Measurements from ENCODE around the gene CRX.
"Not testable (repeated sequence)": the region's sequence is repeated elsewhere in the genome, so short reads cannot be mapped to it uniquely, and the experiment has no call there.

CRX gene

GRCh38 chr19:47803671-47804070 lies 18.1 kb upstream of the CRX start:
- DNase-seq (ENCODE audit: low spot score): not testable (repeated sequence)

DNA sequence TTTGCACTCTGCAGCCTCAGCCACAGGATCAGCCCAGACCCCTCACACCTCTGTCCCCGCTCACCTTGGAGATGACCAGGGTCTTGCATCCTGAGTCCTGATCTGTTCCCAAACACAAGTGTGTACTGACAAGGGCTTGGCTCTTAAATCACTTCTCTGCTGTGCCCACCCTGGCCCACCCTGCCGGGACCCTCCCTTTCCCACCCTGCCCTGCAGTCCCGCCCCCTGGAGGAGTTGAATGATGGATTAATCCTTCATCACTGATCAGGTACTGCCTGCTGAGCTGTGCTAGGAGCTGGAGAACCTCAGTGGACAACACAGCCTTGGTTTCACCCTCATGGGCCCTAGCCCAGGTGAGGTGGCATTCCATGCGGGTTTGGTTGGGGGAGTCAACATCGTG lies 17.3 kb upstream of the CRX start, which contains the start of gene TPRX1:
TSS of gene TPRX1 (minus strand) at position 101 of the 400 bp plus-strand sequence. CDS start at position 89, 12 bp downstream.
- DNase-seq (ENCODE audit: low spot score): not testable (repeated sequence)

- no peak for DNase-seq (ENCODE audit: low spot score)
Observed at GRCh38 chr19:47805313-47805712, 16.4 kb upstream of the CRX start.

- DNase-seq (ENCODE audit: low spot score): no peak
Observed at GRCh38 chr19:47806435-47806834, 15.3 kb upstream of the CRX start.

GRCh38 chr19:47813304-47813994 lies 8.3 kb upstream of the CRX start:
- peak; percentile 57 for DNase-seq (ENCODE audit: low spot score)

DNA sequence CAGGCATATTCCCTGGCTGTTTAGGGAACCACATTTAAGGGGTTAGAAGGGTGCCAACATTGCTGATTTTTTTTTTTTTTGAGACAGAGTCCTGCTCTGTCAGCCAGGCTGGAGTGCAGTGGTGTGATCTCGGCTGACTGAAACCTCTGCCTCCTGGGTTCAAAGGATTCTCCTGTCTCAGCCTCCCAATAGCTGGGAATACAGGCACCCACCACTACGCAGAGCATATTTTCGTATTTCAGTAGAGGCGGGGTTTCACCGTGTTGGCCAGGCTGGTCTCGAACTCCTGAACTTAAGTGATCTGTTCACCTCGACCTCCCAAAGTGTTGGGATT lies 7.8 kb upstream of the CRX start:
- DNase-seq (ENCODE audit: low spot score): no peak

GRCh38 chr19:47816270-47816669 lies 5.5 kb upstream of the CRX start:
- DNase-seq (ENCODE audit: low spot score): not testable (repeated sequence)

GRCh38 chr19:47818221-47818620 lies 3.5 kb upstream of the CRX start:
- not testable (repeated sequence) for DNase-seq (ENCODE audit: low spot score)

DNA sequence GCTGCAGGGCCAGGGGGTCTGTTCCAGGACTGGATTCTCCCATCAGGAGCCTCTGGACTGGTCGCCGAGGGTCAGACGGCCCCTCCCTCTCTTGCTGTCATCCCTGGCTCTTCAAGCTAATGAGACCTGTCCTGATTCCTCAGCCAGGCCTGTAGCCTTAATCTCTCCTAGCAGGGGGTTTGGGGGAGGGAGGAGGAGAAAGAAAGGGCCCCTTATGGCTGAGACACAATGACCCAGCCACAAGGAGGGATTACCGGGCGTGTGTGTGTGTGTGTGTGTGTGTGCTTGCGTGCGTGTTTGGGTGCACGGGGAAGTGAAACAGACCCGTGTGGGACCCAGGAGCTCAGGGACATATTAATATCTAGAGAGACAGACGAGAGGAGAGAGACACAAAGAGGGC lies 1.9 kb upstream of the CRX start:
- DNase-seq (ENCODE audit: low spot score): no peak

GRCh38 chr19:47820410-47820809 lies 1.3 kb upstream of the CRX start:
- no peak for DNase-seq (ENCODE audit: low spot score)

DNA sequence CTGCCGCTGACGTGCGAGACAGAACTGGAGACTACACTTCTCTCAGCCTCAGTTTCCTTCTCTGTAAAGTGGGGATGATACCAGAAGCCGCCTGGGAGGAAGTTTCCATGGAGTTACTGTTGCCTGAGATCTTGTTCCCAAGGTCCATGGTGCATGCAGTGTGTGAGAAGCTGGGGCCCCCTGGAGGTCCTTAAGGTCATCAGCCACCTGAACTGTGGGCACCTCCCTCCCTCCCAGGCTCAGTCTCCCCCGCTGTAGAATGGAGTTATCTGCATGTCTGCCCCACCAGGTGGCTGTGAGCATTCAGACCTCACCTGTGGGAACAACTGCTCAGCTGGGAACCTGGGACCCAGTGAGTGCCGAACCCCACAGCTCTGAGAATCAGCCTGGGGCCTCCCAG lies 2.7 kb downstream of the CRX start:
- no peak for DNase-seq (ENCODE audit: low spot score)

GRCh38 chr19:47826800-47827199 lies 5.1 kb downstream of the CRX start:
- DNase-seq (ENCODE audit: low spot score): no peak

GRCh38 chr19:47832723-47833122 lies 11.0 kb downstream of the CRX start:
- DNase-seq (ENCODE audit: low spot score): no peak

- no peak for DNase-seq (ENCODE audit: low spot score)
Observed at GRCh38 chr19:47836038-47836437, 14.3 kb downstream of the CRX start.

- DNase-seq (ENCODE audit: low spot score): no peak
Observed at GRCh38 chr19:47839411-47839810, 17.7 kb downstream of the CRX start.

GRCh38 chr19:47839913-47840312 lies 18.2 kb downstream of the CRX start:
- no peak for DNase-seq (ENCODE audit: low spot score)

DNA sequence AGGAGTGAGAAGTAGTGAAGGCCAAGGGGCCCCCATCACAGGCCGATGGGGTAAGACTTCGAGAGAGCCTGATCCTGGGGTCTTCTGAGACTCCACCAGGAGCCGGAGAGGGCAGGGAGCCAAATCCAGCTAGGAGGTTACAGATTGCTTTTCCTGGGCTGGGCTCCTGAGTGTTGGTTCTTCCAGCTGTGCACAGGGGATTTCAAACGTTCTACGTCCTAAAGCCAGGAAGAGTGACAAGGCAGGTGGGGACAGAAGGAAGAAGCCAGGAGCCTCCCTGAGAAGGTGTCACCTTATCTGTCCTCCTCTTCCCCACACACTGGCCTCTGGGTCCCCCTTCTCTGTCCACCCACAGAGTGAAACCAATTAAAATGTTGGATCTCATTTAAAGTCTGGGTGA lies 21.2 kb downstream of the CRX start:
- no peak for DNase-seq (ENCODE audit: low spot score)

GRCh38 chr19:47848425-47848822 lies 26.7 kb downstream of the CRX start:
- no peak for DNase-seq (ENCODE audit: low spot score)

DNA sequence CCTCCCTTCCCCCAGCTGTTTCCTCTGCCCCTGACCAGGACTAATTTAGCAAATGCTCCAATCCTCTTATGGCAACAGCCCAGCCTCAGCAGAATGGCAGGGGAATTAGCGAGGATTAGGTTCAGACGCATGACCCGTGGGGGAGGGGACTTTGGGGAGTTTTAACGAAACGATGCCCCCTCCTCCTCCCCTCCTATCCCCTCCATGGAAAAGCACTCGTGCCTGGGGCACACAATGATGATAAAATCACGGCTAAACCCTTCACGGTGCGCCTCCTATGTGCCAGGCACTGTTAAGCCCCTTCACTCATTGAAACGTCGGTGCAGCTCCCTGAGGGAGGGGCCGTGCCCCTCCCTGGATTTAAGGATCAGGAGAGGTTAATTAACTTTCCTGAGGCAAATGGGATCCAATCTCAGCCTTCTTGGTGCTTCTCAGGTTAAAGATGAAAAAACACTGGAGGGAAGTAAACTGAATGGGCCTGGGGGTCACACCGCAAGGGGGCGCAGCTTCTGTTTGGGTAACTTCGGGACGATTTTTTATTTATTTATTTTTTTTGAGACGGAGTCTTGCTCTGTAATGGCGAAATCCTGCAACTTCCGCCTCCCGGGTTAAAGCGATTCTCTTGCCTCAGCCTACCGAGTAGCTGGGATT lies 27.2 kb downstream of the CRX start:
- DNase-seq (ENCODE audit: low spot score): no peak

DNA sequence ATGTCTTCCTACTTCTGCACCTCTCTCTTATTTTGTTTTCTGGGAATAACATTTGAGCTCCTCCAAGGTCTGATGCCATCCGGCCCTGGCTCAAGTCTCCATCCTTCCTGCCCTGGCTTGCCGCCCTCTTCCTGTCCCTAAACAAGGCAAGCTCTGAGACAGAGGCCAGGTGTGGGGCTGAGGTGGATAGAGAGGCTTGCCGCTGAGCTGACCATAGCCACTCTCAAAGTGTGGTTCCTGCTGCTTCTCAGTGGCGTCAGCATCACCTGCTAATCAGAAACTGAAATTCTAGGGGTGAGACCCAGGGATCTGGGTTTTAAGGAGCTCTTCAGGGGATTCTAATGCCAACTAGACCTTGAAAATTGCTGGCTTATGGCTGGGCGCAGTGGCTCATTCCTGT lies 31.3 kb downstream of the CRX start:
- DNase-seq (ENCODE audit: low spot score): no peak

DNA sequence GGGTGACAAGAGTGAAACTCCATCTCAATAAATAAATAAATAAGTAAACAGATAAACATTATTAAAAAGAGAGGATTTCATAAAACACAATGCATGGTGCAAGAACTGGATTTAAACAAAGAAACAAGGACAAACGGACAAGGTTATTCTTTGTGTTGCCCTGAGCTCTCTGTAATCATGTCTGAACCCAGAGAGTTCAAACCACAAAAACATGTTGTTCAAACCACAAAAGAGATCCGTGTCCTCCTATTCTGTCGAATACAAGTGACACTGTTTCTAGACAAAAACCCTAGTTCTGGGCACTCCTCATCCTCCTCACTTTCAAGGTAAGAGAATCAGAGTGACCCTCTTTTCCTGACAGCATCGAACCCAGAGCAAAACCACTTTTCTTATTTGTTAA lies 32.7 kb downstream of the CRX start:
- no peak for DNase-seq (ENCODE audit: low spot score)

GRCh38 chr19:47858231-47858630 lies 36.5 kb downstream of the CRX start:
- not testable (repeated sequence) for DNase-seq (ENCODE audit: low spot score)

DNA sequence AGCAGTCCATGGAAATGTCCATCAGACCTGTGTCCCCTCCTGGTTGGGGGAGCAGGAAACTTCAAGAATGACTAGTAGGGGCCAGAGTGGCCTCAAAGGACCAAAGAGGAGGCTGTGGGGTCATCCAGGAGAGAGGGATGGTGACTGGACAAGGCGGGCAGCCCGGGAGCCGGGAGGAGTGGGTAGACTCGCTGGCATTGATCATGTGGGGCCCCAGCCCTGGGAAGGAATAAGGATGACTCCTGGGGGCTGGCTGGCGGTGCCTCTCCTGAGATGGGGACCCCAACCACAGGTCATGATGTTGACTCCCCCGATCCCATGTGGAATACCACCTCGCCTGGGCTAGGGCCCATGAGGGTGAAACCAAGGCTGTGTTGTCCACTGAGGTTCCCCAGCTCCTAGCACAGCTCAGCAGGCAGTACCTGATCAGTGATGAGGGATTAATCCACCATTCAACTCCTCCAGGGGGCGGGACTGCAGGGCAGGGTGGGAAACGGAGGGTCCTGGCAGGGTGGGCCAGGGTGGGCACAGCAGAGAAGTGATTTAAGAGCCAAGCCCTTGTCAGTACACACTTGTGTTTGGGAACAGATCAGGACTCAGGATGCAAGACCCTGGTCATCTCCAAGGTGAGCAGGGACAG lies 37.0 kb downstream of the CRX start, which contains the start of gene TPRX2:
TSS of gene TPRX2 (plus strand) at position 590 of the 640 bp plus-strand sequence. CDS start at position 602, 12 bp downstream.
- not testable (repeated sequence) for DNase-seq (ENCODE audit: low spot score)
